Natural killer cell (primary cell): ENCODE measurements around the gene HDGFL2. TPM values are rescaled to one million over a fixed set of nuclear protein-coding genes. Genes with fewer than 3 reads are reported as not detected.

Experiments
- ATAC-seq, 3 donors: fragments of 150-1000 bp in 2 of 3; fragments of 200-7000 bp in 1 of 3; cut with Tn5 transposase; 1 replicate in 1 of 3; 2 replicates in 2 of 3; pipeline ENCODE4 v1.10.0; 2021; ENCODE audit warnings: mild to moderate bottlenecking in 2 of 3, moderate library complexity in 2 of 3
- DNase-seq, 2 donors: peaks; one replicate each; pipeline versions ENCODE4 v3.0.0 to v3.0.0-alpha.2; 2013 to 2021; ENCODE audit warnings: mixed read lengths in 1 of 2
- H3K27ac ChIP-seq: one replicate; pipeline ENCODE4 v1.5.1; 2013; ENCODE audit warnings: mild to moderate bottlenecking, low read length
- H3K27me3 ChIP-seq: one replicate; pipeline ENCODE4 v1.6.1; 2013; ENCODE audit warnings: low read length; ENCODE audit not compliant: control insufficient read depth, insufficient read depth
- H3K36me3 ChIP-seq: one replicate; pipeline ENCODE4 v1.6.1; 2013; ENCODE audit warnings: low read length; ENCODE audit not compliant: control insufficient read depth, insufficient read depth
- H3K4me1 ChIP-seq: one replicate; pipeline ENCODE4 v1.6.1; 2013; ENCODE audit warnings: low read length; ENCODE audit not compliant: control insufficient read depth, insufficient read depth
- H3K4me3 ChIP-seq: one replicate; pipeline ENCODE4 v1.5.1; 2013; ENCODE audit warnings: low read length
- H3K9me3 ChIP-seq: one replicate; pipeline ENCODE4 v1.6.1; 2013; ENCODE audit warnings: low read length; ENCODE audit not compliant: control insufficient read depth, insufficient read depth
- H3K27ac Mint-ChIP-seq, 2 donors: one replicate each; pipeline ENCODE4 v1.8.0; 2022; ENCODE audit warnings: mild to moderate bottlenecking in 2 of 2, mixed read lengths in 2 of 2, moderate library complexity in 1 of 2
- H3K27me3 Mint-ChIP-seq, 2 donors: one replicate each; pipeline ENCODE4 v1.8.0; 2022; ENCODE audit warnings: low read depth in 2 of 2, mixed read lengths in 2 of 2
- H3K36me3 Mint-ChIP-seq: one replicate; pipeline ENCODE4 v1.8.0; 2022; ENCODE audit warnings: mixed read lengths
- H3K4me1 Mint-ChIP-seq, 2 donors: one replicate each; pipeline ENCODE4 v1.8.0; 2022; ENCODE audit warnings: mixed read lengths in 2 of 2
- H3K4me3 Mint-ChIP-seq: one replicate; pipeline ENCODE4 v1.8.0; 2022; ENCODE audit warnings: mild to moderate bottlenecking, moderate library complexity, mixed read lengths
- H3K9me3 Mint-ChIP-seq, 2 donors: one replicate each; pipeline ENCODE4 v1.8.0; 2022; ENCODE audit warnings: mixed read lengths in 2 of 2
- CTCF ChIP-seq: fragments of 200-600 bp; IDR thresholded peaks from one replicate; pipeline ENCODE4 v1.8.0; 2022; ENCODE audit warnings: antibody characterized with exemption
- WGBS: methylation state at CpG from one replicate; pipeline ENCODE4 v1.1.7; 2013; ENCODE audit warnings: missing lambda C conversion rate; ENCODE audit not compliant: insufficient coverage; 5-methylcytosine and 5-hydroxymethylcytosine counted together
- intact Hi-C: fragments of 100-400 bp; cut with micrococcal nuclease; formaldehyde crosslinking; loops from one replicate; pipeline ENCODE4 v1.14.2; 2022
- total RNA-seq, 4 donors: library from RNA; stranded (reverse); fragments of 120-200 nt in 1 of 4; gene quantifications; one replicate each; pipeline versions ENCODE4 v1.2.3 to v1.2.4, GENCODE V29; 2013 to 2022

HDGFL2 gene
- total RNA-seq, 3 donors from 2014 or later (not counting 1 experiment from before 2014, with no cell fraction given) = 28.7 to 43.6 (median 29.8) TPM

- WGBS = 84% methylated on average over 34 of the region's 34 CpGs
- H3K27ac Mint-ChIP-seq = no peak within 1 kb of the TSS
- Histone ChIP-seq H3K4me1 (no peaks in the 10 kb centered on the region), H3K27ac (no peak within 1 kb of the TSS), H3K9me3 (no peaks in the 10 kb centered on the region), H3K4me3 (no peak within 1 kb of the TSS), H3K27me3 (no peaks in the 10 kb centered on the region), H3K36me3 (no peaks in the 10 kb centered on the region)
- no peak for DNase-seq
- no peak for TF ChIP-seq CTCF
- no peak for ATAC-seq
- H3K27me3 Mint-ChIP-seq = peaks cover 0 to 8% of the 10 kb centered on the region in 2 donors
- H3K4me1 Mint-ChIP-seq = no peaks in the 10 kb centered on the region
- H3K4me3 Mint-ChIP-seq = no peak within 1 kb of the TSS
- H3K9me3 Mint-ChIP-seq = no peaks in the 10 kb centered on the region
- intact Hi-C loops = no loop called here
- H3K36me3 Mint-ChIP-seq = no peaks in the 10 kb centered on the region
Observed at GRCh38 chr19:4518345-4519171, 46.5 kb downstream of the HDGFL2 start, which contains the start of gene PLIN4. Gene PLIN4, minus strand, starts transcription at chr19:4518486. Its CDS starts 214 bp downstream, at chr19:4518272.

- H3K27me3 ChIP-seq = no peaks in the 10 kb centered on the region
- H3K4me1 Mint-ChIP-seq = no peaks in the 10 kb centered on the region
- H3K4me1 ChIP-seq = no peaks in the 10 kb centered on the region
- no peak overlapping the region for H3K4me3 ChIP-seq
- ATAC-seq = no peak
- 90% methylated on average over 6 of the region's 6 CpGs for WGBS
- no peak overlapping the region for H3K27ac ChIP-seq
- TF ChIP-seq CTCF = no peak
- DNase-seq = no peak
- no peaks in the 10 kb centered on the region for H3K36me3 ChIP-seq
- no peaks in the 10 kb centered on the region for H3K9me3 Mint-ChIP-seq
- H3K9me3 ChIP-seq = no peaks in the 10 kb centered on the region
- intact Hi-C loops = no loop called here
- H3K27me3 Mint-ChIP-seq = peaks cover 0 to 8% of the 10 kb centered on the region in 2 donors
- H3K27ac Mint-ChIP-seq = no peak overlapping the region
- no peak overlapping the region for H3K4me3 Mint-ChIP-seq
- no peaks in the 10 kb centered on the region for H3K36me3 Mint-ChIP-seq
Observed at GRCh38 chr19:4519172-4519496, 47.0 kb downstream of the HDGFL2 start.

GRCh38 chr19:4519521-4520277, 47.6 kb downstream of the HDGFL2 start:
- Mint-ChIP-seq H3K27ac (no peak overlapping the region), H3K4me3 (no peak overlapping the region), H3K4me1 (no peaks in the 10 kb centered on the region), H3K27me3 (peaks cover 0 to 8% of the 10 kb centered on the region in 2 donors), H3K36me3 (no peaks in the 10 kb centered on the region), H3K9me3 (no peaks in the 10 kb centered on the region)
- no peaks in the 10 kb centered on the region for H3K4me1 ChIP-seq
- H3K27ac ChIP-seq = no peak overlapping the region
- intact Hi-C loops = loop anchor here (10.0 kb wide), 1 partner anchor 255 kb away; no protein-coding TSS in a partner anchor
- WGBS = 85% methylated on average over 7 of the region's 9 CpGs
- no peaks in the 10 kb centered on the region for H3K9me3 ChIP-seq
- no peak overlapping the region for H3K4me3 ChIP-seq
- no peak for TF ChIP-seq CTCF
- DNase-seq = no peak
- H3K27me3 ChIP-seq = no peaks in the 10 kb centered on the region
- no peaks in the 10 kb centered on the region for H3K36me3 ChIP-seq
- peak in 1 of 3 donors; percentile 10 for ATAC-seq
